ENCODE measurements around the gene TSTD2.

TSTD2 gene

DNA sequence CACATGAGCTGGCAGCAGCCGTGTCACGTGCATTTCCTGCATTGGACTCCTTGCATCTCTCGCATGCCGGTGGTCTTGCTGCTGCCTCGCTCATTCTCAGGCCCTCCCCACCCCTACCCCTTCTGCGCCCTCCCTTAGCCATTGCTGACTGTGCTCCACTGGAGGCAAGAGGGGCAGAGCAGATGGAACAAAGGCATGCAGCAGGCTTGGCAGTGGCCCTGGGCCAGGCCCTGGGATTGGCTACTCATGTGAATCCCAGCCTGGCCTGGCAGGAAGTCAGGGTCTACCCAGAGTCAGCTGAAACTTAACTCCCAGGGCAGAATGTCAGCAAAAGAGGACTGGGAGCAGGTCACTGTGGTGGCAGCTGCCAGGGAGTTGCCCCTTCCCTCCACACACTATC, 62.3 kb downstream of the TSTD2 start:
- Histone ChIP-seq H3K36me3 (ENCODE audit: control insufficient read depth, insufficient read depth, low read length) (no peaks in the 10 kb centered on the region), H3K4me1 (ENCODE audit: control insufficient read depth, insufficient read depth, low read length) (no peaks in the 10 kb centered on the region), H3K27me3 (ENCODE audit: control insufficient read depth, insufficient read depth, low read length) (no peaks in the 10 kb centered on the region), H3K9me3 (ENCODE audit: control insufficient read depth, insufficient read depth, low read length) (no peaks in the 10 kb centered on the region), H3K4me3 (ENCODE audit: low read depth, low read length) (no peak overlapping the region), H3K9ac (ENCODE audit: low read depth, low read length) (no peak overlapping the region)

GRCh38 chr9:97568461-97569275, 64.5 kb downstream of the TSTD2 start:
- Histone ChIP-seq H3K4me1 (ENCODE audit: control insufficient read depth, insufficient read depth, low read length) (peaks cover 4% of the 10 kb centered on the region), H3K4me3 (ENCODE audit: low read depth, low read length) (no peak overlapping the region), H3K9me3 (ENCODE audit: control insufficient read depth, insufficient read depth, low read length) (no peaks in the 10 kb centered on the region), H3K36me3 (ENCODE audit: control insufficient read depth, insufficient read depth, low read length) (no peaks in the 10 kb centered on the region), H3K27me3 (ENCODE audit: control insufficient read depth, insufficient read depth, low read length) (no peaks in the 10 kb centered on the region), H3K9ac (ENCODE audit: low read depth, low read length) (no peak overlapping the region)

GRCh38 chr9:97567894-97568202, 65.3 kb downstream of the TSTD2 start:
- no peak overlapping the region for H3K9ac ChIP-seq (ENCODE audit: low read depth, low read length)

DNA sequence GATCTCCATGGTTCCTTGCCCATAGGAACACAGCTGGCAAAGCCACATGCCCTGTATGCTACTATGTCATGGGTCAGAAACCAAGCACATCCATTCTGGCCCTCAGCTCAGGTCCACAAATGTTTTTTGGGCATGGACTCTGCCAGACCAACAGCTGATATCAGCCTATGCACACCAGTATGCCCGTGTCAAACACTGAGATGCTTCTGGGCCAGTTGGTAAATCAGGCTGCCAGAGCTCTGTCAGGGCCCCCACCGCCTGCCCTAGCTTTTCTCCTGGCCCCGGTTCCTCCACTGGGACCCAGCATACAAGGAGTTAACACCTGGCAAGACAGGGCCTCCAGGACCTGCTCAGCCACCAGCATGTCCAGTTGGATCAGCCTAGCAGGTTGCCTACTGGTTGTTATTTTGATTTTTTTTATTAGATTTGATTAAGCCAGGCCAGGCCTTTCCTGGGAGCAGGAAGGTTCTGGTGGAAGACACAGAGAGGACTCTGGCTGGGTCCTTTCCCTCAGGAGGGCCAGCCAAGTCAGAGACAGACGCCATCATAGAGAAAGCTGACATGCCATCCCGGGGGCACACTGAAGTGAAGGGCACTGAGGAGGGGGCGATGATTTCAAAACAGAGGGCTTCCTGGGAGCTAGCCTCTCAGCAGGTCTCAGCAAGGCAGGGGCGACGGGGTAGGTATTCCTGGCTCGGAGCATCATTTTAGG, 65.8 kb downstream of the TSTD2 start:
- Histone ChIP-seq H3K4me1 (ENCODE audit: control insufficient read depth, insufficient read depth, low read length) (peaks cover 4% of the 10 kb centered on the region), H3K9me3 (ENCODE audit: control insufficient read depth, insufficient read depth, low read length) (no peaks in the 10 kb centered on the region), H3K27me3 (ENCODE audit: control insufficient read depth, insufficient read depth, low read length) (no peaks in the 10 kb centered on the region), H3K4me3 (ENCODE audit: low read depth, low read length) (no peak overlapping the region), H3K9ac (ENCODE audit: low read depth, low read length) (no peak overlapping the region), H3K36me3 (ENCODE audit: control insufficient read depth, insufficient read depth, low read length) (no peaks in the 10 kb centered on the region)

More at GRCh38 chr9:97567894-97568202, 65.3 kb downstream of the TSTD2 start:
- Histone ChIP-seq H3K4me1 (ENCODE audit: control insufficient read depth, insufficient read depth, low read length) (peaks cover 4% of the 10 kb centered on the region), H3K4me3 (ENCODE audit: low read depth, low read length) (no peak overlapping the region), H3K27me3 (ENCODE audit: control insufficient read depth, insufficient read depth, low read length) (no peaks in the 10 kb centered on the region), H3K36me3 (ENCODE audit: control insufficient read depth, insufficient read depth, low read length) (no peaks in the 10 kb centered on the region), H3K9me3 (ENCODE audit: control insufficient read depth, insufficient read depth, low read length) (no peaks in the 10 kb centered on the region)

GRCh38 chr9:97565262-97565661, 67.9 kb downstream of the TSTD2 start:
- H3K9me3 ChIP-seq (ENCODE audit: control insufficient read depth, insufficient read depth, low read length): no peaks in the 10 kb centered on the region
- H3K36me3 ChIP-seq (ENCODE audit: control insufficient read depth, insufficient read depth, low read length): no peaks in the 10 kb centered on the region
- H3K4me1 ChIP-seq (ENCODE audit: control insufficient read depth, insufficient read depth, low read length): peaks cover 4% of the 10 kb centered on the region
- peaks cover 4% of the 10 kb centered on the region for H3K27me3 ChIP-seq (ENCODE audit: control insufficient read depth, insufficient read depth, low read length)
- H3K4me3 ChIP-seq (ENCODE audit: low read depth, low read length): no peak overlapping the region
- no peak overlapping the region for H3K9ac ChIP-seq (ENCODE audit: low read depth, low read length)

- Histone ChIP-seq H3K9me3 (ENCODE audit: control insufficient read depth, insufficient read depth, low read length) (no peaks in the 10 kb centered on the region), H3K27me3 (ENCODE audit: control insufficient read depth, insufficient read depth, low read length) (peaks cover 4% of the 10 kb centered on the region), H3K4me1 (ENCODE audit: control insufficient read depth, insufficient read depth, low read length) (peaks cover 4% of the 10 kb centered on the region), H3K9ac (ENCODE audit: low read depth, low read length) (no peak overlapping the region), H3K36me3 (ENCODE audit: control insufficient read depth, insufficient read depth, low read length) (no peaks in the 10 kb centered on the region), H3K4me3 (ENCODE audit: low read depth, low read length) (no peak overlapping the region)
Measured at GRCh38 chr9:97564291-97565175, 68.6 kb downstream of the TSTD2 start.

DNA sequence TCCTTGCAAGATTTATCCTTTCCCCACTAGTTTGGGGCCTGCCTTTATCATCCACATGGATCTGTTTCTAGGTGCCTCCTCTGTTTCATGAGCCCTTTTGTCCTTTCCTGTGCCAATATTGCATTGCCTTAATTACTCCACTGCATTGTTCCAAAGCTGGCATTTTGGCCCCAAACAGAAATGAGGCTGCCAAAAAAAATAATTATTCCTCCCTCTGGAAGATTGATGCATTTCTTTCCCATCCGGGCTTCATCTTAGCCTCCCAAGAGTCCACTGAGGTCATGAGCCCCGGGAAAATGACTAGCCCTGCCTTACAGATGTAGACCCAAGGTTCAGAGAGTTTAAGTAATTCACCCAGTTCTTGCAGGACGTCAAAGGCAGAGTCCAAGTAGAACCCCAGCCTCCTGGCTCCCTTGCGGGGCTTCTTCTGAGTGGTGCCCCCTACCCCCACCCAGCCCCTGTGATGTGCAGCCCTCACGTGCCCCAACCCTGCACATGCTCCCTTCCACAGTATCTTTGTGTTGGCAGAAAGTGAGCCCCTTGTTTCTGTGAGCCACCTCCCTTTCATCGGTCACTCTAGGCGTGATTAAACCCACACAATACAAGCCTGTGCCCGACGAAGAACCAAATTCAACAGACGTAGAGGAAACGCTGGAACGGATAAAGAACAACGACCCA, 69.6 kb downstream of the TSTD2 start:
- H3K4me3 ChIP-seq (ENCODE audit: low read depth, low read length): no peak overlapping the region
- no peaks in the 10 kb centered on the region for H3K36me3 ChIP-seq (ENCODE audit: control insufficient read depth, insufficient read depth, low read length)
- no peak overlapping the region for H3K9ac ChIP-seq (ENCODE audit: low read depth, low read length)
- H3K27me3 ChIP-seq (ENCODE audit: control insufficient read depth, insufficient read depth, low read length): peaks cover 4% of the 10 kb centered on the region
- no peaks in the 10 kb centered on the region for H3K9me3 ChIP-seq (ENCODE audit: control insufficient read depth, insufficient read depth, low read length)
- H3K4me1 ChIP-seq (ENCODE audit: control insufficient read depth, insufficient read depth, low read length): peaks cover 4% of the 10 kb centered on the region

- no peaks in the 10 kb centered on the region for H3K36me3 ChIP-seq (ENCODE audit: control insufficient read depth, insufficient read depth, low read length)
- no peak overlapping the region for H3K4me3 ChIP-seq (ENCODE audit: low read depth, low read length)
- no peaks in the 10 kb centered on the region for H3K9me3 ChIP-seq (ENCODE audit: control insufficient read depth, insufficient read depth, low read length)
- peaks cover 4% of the 10 kb centered on the region for H3K27me3 ChIP-seq (ENCODE audit: control insufficient read depth, insufficient read depth, low read length)
- H3K9ac ChIP-seq (ENCODE audit: low read depth, low read length): no peak overlapping the region
- H3K4me1 ChIP-seq (ENCODE audit: control insufficient read depth, insufficient read depth, low read length): peaks cover 9% of the 10 kb centered on the region
Measured at GRCh38 chr9:97562542-97562941, 70.6 kb downstream of the TSTD2 start.

GRCh38 chr9:97561501-97561900, 71.7 kb downstream of the TSTD2 start:
- Histone ChIP-seq H3K36me3 (ENCODE audit: control insufficient read depth, insufficient read depth, low read length) (no peaks in the 10 kb centered on the region), H3K4me1 (ENCODE audit: control insufficient read depth, insufficient read depth, low read length) (peaks cover 9% of the 10 kb centered on the region)

GRCh38 chr9:97560851-97561250, 72.3 kb downstream of the TSTD2 start:
- H3K36me3 ChIP-seq (ENCODE audit: control insufficient read depth, insufficient read depth, low read length): no peaks in the 10 kb centered on the region

More at GRCh38 chr9:97561501-97561900, 71.7 kb downstream of the TSTD2 start:
- H3K9me3 ChIP-seq (ENCODE audit: control insufficient read depth, insufficient read depth, low read length): no peaks in the 10 kb centered on the region
- H3K4me3 ChIP-seq (ENCODE audit: low read depth, low read length): no peak overlapping the region
- H3K9ac ChIP-seq (ENCODE audit: low read depth, low read length): no peak overlapping the region
- H3K27me3 ChIP-seq (ENCODE audit: control insufficient read depth, insufficient read depth, low read length): peaks cover 4% of the 10 kb centered on the region

DNA sequence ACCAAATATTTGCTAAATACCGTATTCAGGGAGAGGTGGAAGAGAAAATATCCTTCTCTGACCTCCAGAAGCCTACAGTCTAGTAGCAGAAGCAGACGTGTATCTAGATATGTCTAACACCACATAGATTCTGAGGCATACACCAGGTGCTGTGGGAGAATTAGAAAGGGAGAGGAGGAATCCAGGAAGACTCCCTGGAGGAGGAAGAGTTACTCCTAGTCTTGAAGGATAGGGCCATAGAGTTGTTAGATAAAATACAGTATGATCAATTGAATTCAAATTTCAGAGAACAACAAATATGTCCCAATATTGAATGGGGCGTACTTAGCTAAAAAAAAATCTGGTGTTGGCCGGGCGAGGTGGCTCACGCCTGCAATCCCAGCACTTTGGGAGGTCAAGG, 73.0 kb downstream of the TSTD2 start:
- Histone ChIP-seq H3K36me3 (ENCODE audit: control insufficient read depth, insufficient read depth, low read length) (no peaks in the 10 kb centered on the region), H3K4me1 (ENCODE audit: control insufficient read depth, insufficient read depth, low read length) (peaks cover 7% of the 10 kb centered on the region), H3K9me3 (ENCODE audit: control insufficient read depth, insufficient read depth, low read length) (no peaks in the 10 kb centered on the region), H3K27me3 (ENCODE audit: control insufficient read depth, insufficient read depth, low read length) (peaks cover 4% of the 10 kb centered on the region), H3K9ac (ENCODE audit: low read depth, low read length) (no peak overlapping the region), H3K4me3 (ENCODE audit: low read depth, low read length) (no peak overlapping the region)

More at GRCh38 chr9:97560851-97561250, 72.3 kb downstream of the TSTD2 start:
- H3K9ac ChIP-seq (ENCODE audit: low read depth, low read length): no peak overlapping the region
- no peaks in the 10 kb centered on the region for H3K9me3 ChIP-seq (ENCODE audit: control insufficient read depth, insufficient read depth, low read length)
- peaks cover 9% of the 10 kb centered on the region for H3K4me1 ChIP-seq (ENCODE audit: control insufficient read depth, insufficient read depth, low read length)
- H3K27me3 ChIP-seq (ENCODE audit: control insufficient read depth, insufficient read depth, low read length): peaks cover 4% of the 10 kb centered on the region
- no peak overlapping the region for H3K4me3 ChIP-seq (ENCODE audit: low read depth, low read length)

Measured in iPS-15b (cell line).